Right renal cortex interstitium (tissue), 3 donors: ENCODE measurements around the gene OR14A2. TPM values are rescaled to one million over a fixed set of nuclear protein-coding genes. Genes with fewer than 3 reads are reported as not detected.
"Not testable (repeated sequence)": the region's sequence is repeated elsewhere in the genome, so short reads cannot be mapped to it uniquely, and the experiment has no call there.

Experiments used
- DNase-seq, 3 donors: peaks; one replicate each; pipeline ENCODE4 v3.0.0-alpha.2; 2013; ENCODE audit warnings: low read depth in 3 of 3, low spot score in 2 of 3
- polyA plus RNA-seq, 3 donors: library from polyadenylated mRNA; unstranded; fragments of 120-200 nt; gene quantifications; one replicate each; pipeline ENCODE4 v1.2.1, GENCODE V29; 2013; ENCODE audit not compliant: insufficient read length in 3 of 3

Gene OR14A2
- polyA plus RNA-seq: not detected

GRCh38 chr1:247748041-247748440, at the start of gene OR14A2:
OR14A2 (minus strand) TSS chr1:247748141.
- no peak for DNase-seq

- DNase-seq: no peak
Measured at GRCh38 chr1:247797518-247797917, 49.6 kb upstream of the OR14A2 start.

GRCh38 chr1:247769603-247770002, 21.7 kb upstream of the OR14A2 start:
- no peak for DNase-seq

DNA sequence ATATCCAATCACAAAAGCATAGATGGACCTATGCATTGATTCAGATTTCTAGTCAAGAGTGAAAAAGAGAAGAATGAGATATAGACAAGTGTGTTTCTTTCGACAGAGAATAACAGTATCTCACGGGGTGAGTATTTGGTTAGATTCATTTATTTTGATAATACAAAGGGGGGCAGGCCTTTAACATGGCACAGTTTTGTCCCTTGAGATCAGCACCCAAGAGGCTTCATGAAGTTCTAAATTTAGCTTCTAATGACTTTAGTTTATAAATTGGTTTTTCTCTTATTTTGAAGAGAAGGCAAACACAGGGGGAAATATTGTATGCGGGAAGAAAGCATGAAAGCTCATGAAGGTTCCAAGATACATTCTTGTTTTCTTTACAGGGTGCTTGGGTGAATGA, 12.5 kb upstream of the OR14A2 start, which contains the start of gene OR1C1:
Gene OR1C1 (minus strand): TSS at position 101 of the 400 bp plus-strand sequence. CDS start 2,150 bp downstream, outside the sequence.
- DNase-seq: no peak

DNA sequence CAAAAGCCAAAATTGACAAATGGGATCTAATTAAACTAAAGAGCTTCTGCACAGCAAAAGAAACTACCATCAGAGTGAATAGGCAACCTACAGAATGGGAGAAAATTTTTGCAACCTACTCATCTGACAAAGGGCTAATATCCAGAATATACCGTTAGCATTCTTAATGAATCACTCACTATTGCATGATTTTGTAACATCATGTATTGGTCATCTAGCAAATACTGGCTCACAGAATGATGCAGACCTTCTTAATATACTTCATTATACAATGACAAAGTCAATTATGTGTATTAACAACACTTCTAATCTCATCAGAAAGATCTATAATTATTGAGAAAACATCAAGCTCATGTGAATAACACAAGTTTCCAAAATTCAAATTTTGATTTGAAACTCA, 6.4 kb upstream of the OR14A2 start:
- not testable (repeated sequence) for DNase-seq

GRCh38 chr1:247749870-247750269, 1.9 kb upstream of the OR14A2 start:
- DNase-seq: no peak

DNA sequence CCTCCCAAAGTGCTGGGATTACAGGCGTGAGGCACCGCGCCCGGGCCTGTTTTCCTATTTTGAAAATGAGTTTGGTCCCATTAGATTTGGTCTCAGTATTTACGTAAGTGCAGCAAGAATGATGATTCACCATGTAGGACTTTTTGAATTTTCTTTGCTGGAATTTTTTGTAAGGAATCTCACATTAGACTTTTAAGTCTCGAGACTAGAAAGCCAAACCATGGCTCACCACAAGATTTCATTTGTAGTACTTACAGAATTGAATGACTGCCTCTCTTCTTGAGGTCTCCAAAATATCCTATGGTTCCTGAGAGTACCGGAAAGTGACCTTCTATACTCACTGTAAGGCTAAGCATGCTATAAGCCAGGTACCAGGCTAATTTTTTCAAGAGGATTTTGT, 325 bp downstream of the OR14A2 start:
- no peak for DNase-seq

GRCh38 chr1:247746391-247746935, 1.5 kb downstream of the OR14A2 start:
- no peak for DNase-seq

DNA sequence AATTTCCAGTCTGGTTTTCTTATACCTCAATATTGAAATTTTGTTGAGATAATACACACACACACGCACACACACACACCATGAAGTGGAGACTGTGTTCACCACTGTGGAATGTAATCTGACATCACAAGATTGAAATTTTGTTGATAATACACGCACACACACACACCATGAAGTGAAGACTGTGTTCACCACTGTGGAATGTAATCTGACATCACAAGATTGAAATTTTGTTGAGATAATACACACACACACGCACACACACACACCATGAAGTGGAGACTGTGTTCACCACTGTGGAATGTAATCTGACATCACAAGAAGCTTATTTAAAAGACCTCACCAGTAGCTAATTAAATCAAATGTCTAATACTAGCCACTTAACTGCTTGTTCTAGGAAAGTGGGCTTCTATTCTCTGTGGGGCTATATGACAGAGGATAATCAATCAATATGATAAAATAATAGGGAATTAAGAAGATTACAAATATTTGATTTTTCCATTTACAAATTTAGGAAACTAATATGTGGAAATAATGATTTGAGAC, 5.7 kb downstream of the OR14A2 start:
- not testable (repeated sequence) for DNase-seq

DNA sequence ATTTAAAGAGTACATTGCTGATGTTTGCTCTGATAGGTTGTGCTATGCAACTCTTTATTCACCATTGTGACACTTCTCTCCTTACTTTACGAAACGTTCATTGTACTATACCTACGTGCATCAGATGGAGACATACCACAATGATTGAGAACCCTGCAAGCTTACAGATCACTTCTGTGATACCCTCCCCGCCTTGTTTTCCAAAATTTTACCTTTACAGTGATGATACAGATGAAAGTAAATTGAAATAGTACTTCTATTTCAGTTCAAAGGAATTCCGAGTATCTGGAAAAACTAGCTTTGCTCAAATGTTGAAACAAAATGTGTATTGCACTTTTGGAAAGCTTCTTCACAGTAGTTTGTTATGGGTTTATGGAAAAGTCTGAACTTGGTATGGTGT, 6.2 kb downstream of the OR14A2 start:
- no peak for DNase-seq

GRCh38 chr1:247740721-247741120, 7.2 kb downstream of the OR14A2 start:
- no peak for DNase-seq

- no peak for DNase-seq
Measured at GRCh38 chr1:247738315-247738714, 9.6 kb downstream of the OR14A2 start, which contains the start of gene OR14K1. OR14K1 (plus strand) TSS chr1:247738615; CDS start chr1:247738615, 0 bp downstream.

DNA sequence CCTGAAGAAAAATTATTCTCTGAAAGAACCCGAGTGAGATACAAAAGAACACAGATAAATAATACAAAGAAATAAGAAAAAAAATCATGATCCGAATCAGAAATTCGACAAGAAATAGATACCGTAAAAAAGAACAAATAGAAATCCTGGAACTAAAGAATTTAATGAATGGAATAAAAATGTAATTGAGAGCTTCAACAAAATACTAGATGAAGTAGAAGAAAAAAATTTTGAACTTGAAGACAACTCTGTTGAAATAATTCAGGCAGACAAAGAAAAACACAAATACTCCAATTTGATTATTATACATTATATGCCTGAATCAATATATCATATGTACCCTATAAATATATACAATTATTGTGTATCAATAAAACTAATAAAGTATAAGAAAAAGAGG, 26.7 kb downstream of the OR14A2 start:
- DNase-seq: no peak

GRCh38 chr1:247716546-247716945, 31.4 kb downstream of the OR14A2 start, which contains the start of gene OR6F1:
OR6F1 (minus strand) TSS chr1:247716646; CDS start chr1:247712755, 3,891 bp downstream.
- no peak for DNase-seq

DNA sequence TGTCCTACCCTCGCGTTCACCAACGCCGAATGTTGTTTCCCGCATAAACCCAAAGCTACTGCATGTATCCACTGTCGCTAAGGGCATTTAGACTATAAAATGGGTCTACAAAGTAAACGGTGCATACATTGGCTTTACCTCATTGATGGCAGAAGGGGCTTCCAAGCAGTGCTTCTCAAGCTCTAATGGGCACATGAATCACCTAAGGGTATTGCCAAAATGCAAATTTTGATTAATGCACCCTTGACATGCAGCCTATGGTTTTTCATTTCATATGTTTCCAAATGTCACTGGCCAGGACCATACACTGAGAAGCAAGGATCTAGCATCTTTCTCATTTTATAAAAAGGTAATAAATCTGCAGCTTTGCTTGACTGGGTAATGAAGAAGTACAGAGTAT, 34.2 kb downstream of the OR14A2 start:
- DNase-seq: no peak

- not testable (repeated sequence) for DNase-seq
Measured at GRCh38 chr1:247710681-247711080, 37.3 kb downstream of the OR14A2 start.

DNA sequence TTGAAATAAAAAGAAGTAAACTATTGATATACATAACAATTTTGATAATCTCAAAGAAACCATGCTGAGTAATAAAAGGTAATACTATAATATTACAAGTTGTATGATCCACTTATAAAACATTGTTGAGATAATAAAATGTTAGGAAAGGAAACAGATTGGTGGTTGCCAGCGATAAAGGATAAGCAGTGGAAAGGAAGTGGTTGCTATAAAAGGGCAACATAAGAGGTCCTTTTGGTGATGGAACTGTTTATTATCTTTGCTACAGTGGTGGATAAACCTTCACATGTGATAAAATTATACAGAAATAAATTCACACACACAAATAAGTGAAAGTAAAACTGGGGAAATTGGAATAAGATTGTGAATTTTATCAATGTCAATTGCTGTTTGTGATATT, 46.6 kb downstream of the OR14A2 start:
- no peak for DNase-seq

- peak; percentile 1 to 18 (median 5) for DNase-seq
Measured at GRCh38 chr1:247681288-247681897, 66.5 kb downstream of the OR14A2 start.

DNA sequence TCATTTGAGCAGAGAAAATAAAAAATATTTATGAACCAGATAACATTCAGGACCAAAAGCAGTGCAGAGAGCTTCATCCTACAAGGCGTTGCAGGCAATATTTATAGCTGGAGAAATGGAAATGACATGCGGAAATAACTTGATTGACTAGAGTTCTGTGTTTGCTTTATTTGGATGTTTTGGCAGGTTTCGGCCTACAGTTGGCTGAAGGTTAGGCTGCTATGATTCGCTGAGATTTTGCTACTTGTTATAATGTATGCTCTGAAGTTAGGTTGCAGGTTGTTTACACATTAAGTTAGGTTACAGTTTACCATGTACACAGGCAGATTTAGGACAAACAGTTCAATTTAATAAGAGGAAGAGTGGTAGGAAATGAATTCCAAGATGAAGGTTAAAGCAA, 67.8 kb downstream of the OR14A2 start:
- DNase-seq: no peak

DNA sequence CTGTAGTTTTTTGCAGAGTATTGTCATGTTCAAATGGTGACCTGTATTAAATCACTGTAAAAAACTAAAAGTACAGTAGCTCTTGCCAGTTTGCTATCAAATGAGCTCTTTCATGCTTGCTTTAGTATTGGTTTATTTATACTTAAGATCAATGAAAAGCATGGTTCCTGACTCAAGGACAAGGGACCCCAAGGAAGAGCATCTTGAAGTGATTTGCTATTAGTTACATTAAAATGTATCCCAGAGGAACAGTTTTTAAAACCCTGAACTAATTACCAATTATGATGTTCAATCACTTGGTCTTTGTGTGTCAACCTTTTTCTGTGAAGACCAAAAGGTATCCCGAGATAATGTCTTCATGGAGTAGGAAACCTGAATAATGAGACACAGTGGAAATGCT, 68.3 kb downstream of the OR14A2 start, which contains the start of gene OR13G1:
Gene OR13G1 (minus strand): TSS at position 101 of the 400 bp plus-strand sequence. CDS start 6,698 bp downstream, outside the sequence.
- DNase-seq: no peak
